OCI-LY7 (cell line): ENCODE results near the gene ZNF462. TPM values are rescaled to one million over a fixed set of nuclear protein-coding genes. Genes with fewer than 3 reads are reported as not detected.

Source experiments
- BruUV-seq: library from RNA; stranded (reverse); fragments of 400-500 nt; replicated peaks from 2 replicates; lab custom pipeline; 2021; lab: Mats Ljungman, UMichigan
- CTCF ChIA-PET: fragments of 300-600 bp; sonication (Branson Sonifier 250); formaldehyde crosslinking; loops from one replicate; lab custom pipeline; 2022; ENCODE audit warnings: antibody characterized with exemption; ENCODE audit not compliant: unreplicated experiment; lab: Charles Lee
- POLR2A ChIA-PET: fragments of 300-600 bp; sonication (Branson Sonifier 250); formaldehyde crosslinking; loops from one replicate; lab custom pipeline; 2022; ENCODE audit warnings: antibody characterized with exemption; lab: Charles Lee
- DNase-seq: peaks from one replicate; pipeline ENCODE4 v3.0.0-alpha.2; 2015; ENCODE audit warnings: low spot score
- H2AFZ ChIP-seq: fragments of 200-600 bp; sonication (generic), shearing (Covaris generic); 2 replicates; pipeline ENCODE4 v1.6.1; 2014; ENCODE audit warnings: mild to moderate bottlenecking, antibody characterized with exemption, low read length, moderate library complexity
- H3K27ac ChIP-seq: fragments of 200-600 bp; sonication (generic); 2 replicates; pipeline ENCODE4 v1.5.1; 2014; ENCODE audit warnings: mixed run types, low read depth, mild to moderate bottlenecking, moderate library complexity, low read length, inconsistent platforms; ENCODE audit not compliant: poor library complexity, severe bottlenecking
- H3K36me3 ChIP-seq: fragments of 200-600 bp; sonication (generic); 2 replicates; pipeline ENCODE4 v1.6.1; 2014; ENCODE audit warnings: mild to moderate bottlenecking, antibody characterized with exemption, low read length, moderate library complexity, mixed read lengths; ENCODE audit not compliant: insufficient read depth
- H3K4me1 ChIP-seq: fragments of 200-600 bp; sonication (generic); 2 replicates; pipeline ENCODE4 v1.5.1; 2014; ENCODE audit warnings: mild to moderate bottlenecking, low read length; ENCODE audit not compliant: insufficient read depth, poor library complexity, severe bottlenecking
- H3K4me2 ChIP-seq: fragments of 200-600 bp; sonication (generic); 2 replicates; pipeline ENCODE4 v1.6.1; 2014; ENCODE audit warnings: mild to moderate bottlenecking, low read length
- H3K4me3 ChIP-seq: fragments of 200-600 bp; sonication (generic); 2 replicates; pipeline ENCODE4 v1.5.1; 2014; ENCODE audit warnings: mild to moderate bottlenecking, low read depth, low read length; ENCODE audit not compliant: poor library complexity, severe bottlenecking
- H3K79me2 ChIP-seq: fragments of 200-600 bp; sonication (generic); 2 replicates; pipeline ENCODE4 v1.6.1; 2016; ENCODE audit warnings: low read depth, mild to moderate bottlenecking, low read length, moderate library complexity, mixed read lengths; ENCODE audit not compliant: insufficient read depth
- H3K9me2 ChIP-seq: fragments of 200-600 bp; sonication (generic); 2 replicates; pipeline ENCODE4 v1.6.1; 2016; ENCODE audit warnings: mild to moderate bottlenecking, low read length, mixed read lengths; ENCODE audit not compliant: insufficient read depth
- H3K9me3 ChIP-seq: fragments of 200-600 bp; sonication (generic); 2 replicates; pipeline ENCODE4 v1.6.1; 2014; ENCODE audit warnings: mild to moderate bottlenecking, mixed run types, low read length, mixed read lengths
- H4K20me1 ChIP-seq: fragments of 200-600 bp; sonication (generic); 2 replicates; pipeline ENCODE4 v1.6.1; 2014; ENCODE audit warnings: mild to moderate bottlenecking, antibody characterized with exemption, low read length, moderate library complexity, mixed read lengths; ENCODE audit not compliant: insufficient read depth
- CTCF ChIP-seq: fragments of 200-600 bp; sonication (generic); conservative IDR thresholded peaks from 2 replicates; pipeline ENCODE4 v1.5.1; 2014; ENCODE audit warnings: mild to moderate bottlenecking, antibody characterized with exemption, low read length, moderate library complexity, mixed read lengths
- EZH2phosphoT487 ChIP-seq: fragments of 200-600 bp; sonication (generic); IDR thresholded peaks from 2 replicates; pipeline ENCODE4 v1.6.1; 2018; ENCODE audit warnings: low read depth, borderline replicate concordance, mild to moderate bottlenecking, mixed run types, antibody characterized with exemption, low read length, moderate library complexity, mixed read lengths
- intact Hi-C: fragments of 100-400 bp; cut with micrococcal nuclease; formaldehyde crosslinking; loops from one replicate; pipeline ENCODE4 v1.10.0; 2022; ENCODE audit not compliant: unreplicated experiment
- total RNA-seq, 2 experiments: library from RNA; depleted of rRNA in 1 of 2; stranded (reverse); fragments of >200 nt in 1 of 2; shearing (Covaris generic) in 1 of 2; gene quantifications; 2 replicates each; pipeline ENCODE4 v1.2.3, GENCODE V29; 2014 to 2022

The ZNF462 gene
- total RNA-seq, 2 experiments from 2014 or later = 0.88 to 1.1 TPM

GRCh38 chr9:106925392-106925791 lies 62.4 kb downstream of the ZNF462 start:
- BruUV-seq = no TSS peak
- no peak overlapping the region for H3K4me3 ChIP-seq

GRCh38 chr9:106927916-106928315 lies 65.0 kb downstream of the ZNF462 start:
- DNase-seq = no peak
- no peaks in the 10 kb centered on the region for H3K79me2 ChIP-seq

More at GRCh38 chr9:106925392-106925791, 62.4 kb downstream of the ZNF462 start:
- H3K79me2 ChIP-seq = no peaks in the 10 kb centered on the region
- H3K4me1 ChIP-seq = no peaks in the 10 kb centered on the region
- no peak for DNase-seq
- no peaks in the 10 kb centered on the region for H4K20me1 ChIP-seq
- ChIA-PET CTCF (no interaction called here), POLR2A (interaction anchor here (0.9 kb wide), 1 partner anchor 21 kb away, joined by 3 read pairs; no protein-coding TSS in a partner anchor)
- H3K36me3 ChIP-seq = no peaks in the 10 kb centered on the region
- intact Hi-C loops = no loop called here
- no peak overlapping the region for H3K4me2 ChIP-seq
- TF ChIP-seq EZH2phosphoT487 (no peak), CTCF (no peak)
- no peak overlapping the region for H3K27ac ChIP-seq
- H2AFZ ChIP-seq = no peak overlapping the region
- no peaks in the 10 kb centered on the region for H3K9me2 ChIP-seq
- no peaks in the 10 kb centered on the region for H3K9me3 ChIP-seq

DNA sequence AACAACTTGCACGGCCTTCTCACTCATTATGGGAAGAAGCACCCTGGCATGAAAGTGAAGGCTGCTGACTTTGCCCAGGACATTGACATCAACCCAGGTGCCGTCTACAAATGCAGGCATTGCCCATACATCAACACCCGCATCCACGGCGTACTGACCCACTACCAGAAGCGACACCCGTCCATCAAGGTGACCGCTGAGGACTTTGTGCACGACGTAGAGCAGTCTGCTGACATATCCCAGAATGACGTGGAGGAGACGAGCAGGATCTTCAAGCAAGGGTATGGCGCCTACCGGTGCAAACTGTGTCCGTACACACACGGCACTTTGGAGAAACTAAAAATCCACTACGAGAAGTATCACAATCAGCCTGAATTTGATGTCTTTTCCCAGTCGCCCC lies 65.4 kb downstream of the ZNF462 start:
- Histone ChIP-seq H4K20me1 (no peaks in the 10 kb centered on the region), H3K9me2 (no peaks in the 10 kb centered on the region), H3K79me2 (no peaks in the 10 kb centered on the region), H3K36me3 (no peaks in the 10 kb centered on the region), H3K27ac (no peak overlapping the region), H3K9me3 (no peaks in the 10 kb centered on the region), H3K4me2 (no peak overlapping the region), H3K4me1 (no peaks in the 10 kb centered on the region), H2AFZ (no peak overlapping the region), H3K4me3 (no peak overlapping the region)
- CTCF ChIA-PET = no interaction called here
- TF ChIP-seq CTCF = no peak
- no peak for TF ChIP-seq EZH2phosphoT487
- intact Hi-C loops = no loop called here
- POLR2A ChIA-PET = no interaction called here
- BruUV-seq = no TSS peak
- DNase-seq = no peak

More at GRCh38 chr9:106927916-106928315, 65.0 kb downstream of the ZNF462 start:
- Histone ChIP-seq H4K20me1 (no peaks in the 10 kb centered on the region), H3K4me2 (no peak overlapping the region), H3K9me2 (no peaks in the 10 kb centered on the region), H3K36me3 (no peaks in the 10 kb centered on the region), H2AFZ (no peak overlapping the region), H3K27ac (no peak overlapping the region), H3K4me1 (no peaks in the 10 kb centered on the region), H3K4me3 (no peak overlapping the region), H3K9me3 (no peaks in the 10 kb centered on the region)
- BruUV-seq = no TSS peak
- intact Hi-C loops = no loop called here
- CTCF ChIA-PET = no interaction called here
- POLR2A ChIA-PET = no interaction called here
- no peak for TF ChIP-seq EZH2phosphoT487
